Measurements from ENCODE around the gene IGSF6.
A peak's percentile ranks its signal among the peaks of the same experiment; 100 is the strongest.

IGSF6 gene

DNA sequence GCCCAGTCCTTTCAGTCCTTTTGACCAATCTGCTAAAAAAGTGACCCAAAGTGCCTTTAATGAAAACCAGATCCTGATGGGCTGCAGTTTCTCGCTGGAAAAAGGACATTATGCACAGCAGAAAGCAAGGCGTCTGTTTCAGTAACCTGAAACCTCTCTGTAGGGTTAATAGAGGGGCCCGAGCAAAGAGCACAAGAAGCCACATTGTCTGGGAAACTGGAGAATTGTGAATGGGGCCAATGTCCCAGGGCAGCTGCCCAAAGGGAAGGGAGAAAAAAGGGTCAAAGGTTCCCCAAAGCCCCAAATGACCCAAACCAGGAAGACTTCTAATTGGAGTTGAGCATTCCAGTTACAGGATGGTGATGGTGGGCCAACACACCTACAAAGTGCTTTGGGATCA lies 14.4 kb upstream of the IGSF6 start:
- TF ChIP-seq ZNF280C (tag by site-specific recombination; IDR thresholded peaks at IDR 0.05) (no peak), TSHZ1 (tag by site-specific recombination; IDR thresholded peaks at IDR 0.05; ENCODE audit: borderline replicate concordance) (no peak)
- H3K9me3 ChIP-seq (ENCODE audit: control insufficient read depth, insufficient read depth, low read depth, low read length): no peaks in the 10 kb centered on the region
- H3K36me3 ChIP-seq (ENCODE audit: control insufficient read depth in 2 of 2, insufficient read depth in 1 of 2, low read length in 2 of 2): no peaks in the 10 kb centered on the region
- CTCF ChIA-PET: interaction anchor here (1.3 to 3.5 kb wide), 2 partner anchors 9 to 43 kb away, joined by 4 to 18 read pairs; no protein-coding TSS in a partner anchor
- POLR2A ChIA-PET: no interaction called here
- H3K4me1 ChIP-seq (ENCODE audit: control insufficient read depth, insufficient read depth, low read length): peaks cover 6% of the 10 kb centered on the region; the same call in 1 of the 2 replicates
- H3K4me3 ChIP-seq (ENCODE audit: low read depth, low read length): no peak overlapping the region
- H3K27ac ChIP-seq (ENCODE audit: extremely low read depth, low read depth, low read length): no peak overlapping the region

DNA sequence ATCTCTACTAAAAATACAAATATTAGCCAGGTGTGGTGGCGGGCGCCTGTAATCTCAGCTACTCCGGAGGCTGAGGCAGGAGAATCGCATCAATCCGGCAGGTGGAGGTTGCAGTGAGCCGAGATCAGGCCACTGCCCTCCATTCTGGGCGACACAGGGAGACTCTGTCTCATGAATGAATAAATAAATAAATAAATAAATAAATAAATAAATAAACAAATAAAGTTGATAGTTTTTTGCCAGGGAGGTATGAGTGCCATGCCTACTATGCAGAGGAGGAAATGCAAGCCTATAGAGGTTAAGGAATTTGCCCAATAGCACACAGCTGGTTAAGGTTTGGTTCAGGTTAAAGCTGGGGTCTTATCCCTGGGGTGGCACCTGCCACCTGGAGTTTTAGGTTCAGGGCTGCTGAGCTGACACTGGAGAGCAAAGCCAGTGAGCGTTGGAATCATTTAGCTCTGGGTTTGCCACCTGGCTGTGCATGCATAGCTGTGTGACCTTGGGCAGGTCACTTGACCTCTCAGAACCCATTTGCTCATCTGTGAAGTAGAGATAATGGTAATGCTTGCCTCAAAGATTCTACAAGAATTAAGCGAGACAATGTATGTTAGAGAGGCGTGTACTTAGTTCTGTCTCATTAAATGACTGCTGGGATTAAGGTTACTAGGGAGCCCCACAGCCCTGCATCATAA lies 12.5 kb upstream of the IGSF6 start:
- H3K36me3 ChIP-seq (ENCODE audit: control insufficient read depth in 2 of 2, insufficient read depth in 1 of 2, low read length in 2 of 2): no peaks in the 10 kb centered on the region
- peaks cover 6% of the 10 kb centered on the region; the same call in 1 of the 2 replicates for H3K4me1 ChIP-seq (ENCODE audit: control insufficient read depth, insufficient read depth, low read length)
- H3K4me3 ChIP-seq (ENCODE audit: low read depth, low read length): no peak overlapping the region
- ChIA-PET POLR2A (no interaction called here), CTCF (interaction anchor here (1.2 kb wide), 1 partner anchor 8 kb away, joined by 5 read pairs; no protein-coding TSS in a partner anchor)
- no peaks in the 10 kb centered on the region for H3K9me3 ChIP-seq (ENCODE audit: control insufficient read depth, insufficient read depth, low read depth, low read length)
- no peak overlapping the region for H3K27ac ChIP-seq (ENCODE audit: extremely low read depth, low read depth, low read length)
- TF ChIP-seq ZNF302 (tag by site-specific recombination; IDR thresholded peaks at IDR 0.05; ENCODE audit: low read depth): 0 out of 2 replicates have a peak, but pooled peaks have one; percentile 18
- peak; percentile 81 for TF ChIP-seq ZNF518A (tag by site-specific recombination; conservative IDR thresholded peaks at IDR 0.05; ENCODE audit: low read depth)
- TF ChIP-seq ZNF433 (tag by site-specific recombination; IDR thresholded peaks at IDR 0.05; ENCODE audit: low read depth): 0 out of 2 replicates have a peak, but pooled peaks have one; percentile 51
- TF ChIP-seq ZNF654 (tag by site-specific recombination; IDR thresholded peaks at IDR 0.05; ENCODE audit: low read depth): 0 out of 2 replicates have a peak, but pooled peaks have one; percentile 15
- TF ChIP-seq ZNF114 (tag by site-specific recombination; IDR thresholded peaks at IDR 0.05): no peak
- peak; percentile 61; the same call in 1 of the 2 replicates for TF ChIP-seq ZBTB8A (tag by site-specific recombination; IDR thresholded peaks at IDR 0.05)
- TF ChIP-seq OVOL3 (tag by site-specific recombination; IDR thresholded peaks at IDR 0.05): peak; percentile 54; the same call in 1 of the 2 replicates
- no peak for TF ChIP-seq ZNF248 (tag by site-specific recombination; IDR thresholded peaks at IDR 0.05)
- no peak for TF ChIP-seq ZNF184 (tag by site-specific recombination; IDR thresholded peaks at IDR 0.05)
- TF ChIP-seq ZNF266 (tag by site-specific recombination; IDR thresholded peaks at IDR 0.05; ENCODE audit: low read depth): peak; percentile 79
- peak; percentile 36; the same call in 1 of the 2 replicates for TF ChIP-seq REST (tag by site-specific recombination; IDR thresholded peaks at IDR 0.05)
- 0 out of 2 replicates have a peak, but pooled peaks have one; percentile 24 for TF ChIP-seq ZNF704 (tag by site-specific recombination; IDR thresholded peaks at IDR 0.05)
- TF ChIP-seq ZNF560 (tag by site-specific recombination; IDR thresholded peaks at IDR 0.05; ENCODE audit: borderline replicate concordance): peak; percentile 59; the same call in 1 of the 2 replicates
- 0 out of 2 replicates have a peak, but pooled peaks have one; percentile 25 for TF ChIP-seq ZFP3 (tag by site-specific recombination; IDR thresholded peaks at IDR 0.05; ENCODE audit: low read depth)
- peak; percentile 78 for TF ChIP-seq ZNF768 (tag by site-specific recombination; IDR thresholded peaks at IDR 0.05)

All from HEK293 (cell line).